Duodenal mucosa (tissue), 2 donors: ENCODE results near the gene SLC66A2.
"Not testable (repeated sequence)": the region's sequence is repeated elsewhere in the genome, so short reads cannot be mapped to it uniquely, and the experiment has no call there.

Experiments used
- H3K27ac ChIP-seq: one replicate; pipeline ENCODE4 v1.7.0; 2013; ENCODE audit warnings: low read depth, low read length
- H3K27me3 ChIP-seq, 2 donors: one replicate each; pipeline ENCODE4 v1.7.0; 2013; ENCODE audit warnings: low read length in 2 of 2, control low read depth in 1 of 2; ENCODE audit not compliant: insufficient read depth in 2 of 2, control insufficient read depth in 1 of 2
- H3K36me3 ChIP-seq, 2 donors: one replicate each; pipeline ENCODE4 v1.7.0; 2013; ENCODE audit warnings: low read length in 2 of 2, control low read depth in 1 of 2; ENCODE audit not compliant: insufficient read depth in 2 of 2, control insufficient read depth in 1 of 2
- H3K4me1 ChIP-seq, 2 donors: one replicate each; pipeline ENCODE4 v1.7.0; 2013; ENCODE audit warnings: low read length in 2 of 2, control low read depth in 1 of 2; ENCODE audit not compliant: insufficient read depth in 2 of 2, control insufficient read depth in 1 of 2
- H3K4me3 ChIP-seq, 2 donors: one replicate each; pipeline ENCODE4 v1.7.0; 2013; ENCODE audit warnings: low read length in 2 of 2, low read depth in 1 of 2
- H3K9ac ChIP-seq, 2 donors: one replicate each; pipeline ENCODE4 v1.7.0; 2013; ENCODE audit warnings: low read length in 2 of 2, low read depth in 1 of 2
- H3K9me3 ChIP-seq, 2 donors: one replicate each; pipeline ENCODE4 v1.7.0; 2013; ENCODE audit warnings: low read length in 2 of 2, control low read depth in 1 of 2; ENCODE audit not compliant: control insufficient read depth in 1 of 2

Gene SLC66A2

DNA sequence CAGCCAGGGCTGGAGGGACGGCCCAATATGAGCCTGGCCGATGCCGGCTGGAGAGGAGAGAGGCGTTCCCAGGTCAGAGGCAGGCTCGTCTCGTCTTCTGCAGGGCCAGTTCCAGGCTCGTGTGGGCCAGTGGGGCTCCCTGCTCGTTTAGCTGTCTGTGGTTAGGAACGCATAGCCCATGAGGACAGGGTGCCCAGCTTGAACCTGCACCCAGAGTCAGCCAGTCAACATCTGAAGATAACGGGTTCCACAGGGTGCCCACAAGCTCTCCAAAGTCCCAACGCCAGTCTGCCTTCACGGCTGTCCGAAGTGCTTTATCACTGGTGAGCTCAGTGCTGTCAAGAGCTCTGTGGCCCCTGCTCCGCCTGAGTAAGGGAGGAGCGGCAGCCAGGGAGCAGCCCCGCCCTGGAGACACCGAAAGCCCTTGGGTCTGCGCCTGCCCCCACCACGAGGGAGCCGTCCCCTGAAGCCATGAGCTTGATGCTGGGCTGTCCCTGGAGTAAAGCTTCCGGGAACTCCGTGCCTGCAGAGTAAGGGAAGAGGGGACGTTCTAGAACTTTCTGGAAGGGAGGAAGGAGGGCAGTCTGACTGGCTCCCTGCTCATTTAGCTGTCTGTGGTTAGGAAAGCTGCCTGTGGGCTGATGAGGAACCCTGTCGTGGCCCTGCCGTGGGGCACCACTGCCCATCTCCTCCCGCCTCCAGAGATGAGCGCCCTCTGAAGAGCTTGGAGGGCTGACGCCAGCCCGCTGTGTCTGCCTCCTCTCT lies 10.3 kb upstream of the SLC66A2 start:
- H3K27ac ChIP-seq, result no peak overlapping the region
- H3K9ac ChIP-seq, result no peak overlapping the region
- H3K4me1 ChIP-seq, result peaks cover 24 to 36% of the 10 kb centered on the region in 2 donors
- no peaks in the 10 kb centered on the region for H3K27me3 ChIP-seq
- no peaks in the 10 kb centered on the region for H3K9me3 ChIP-seq
- H3K4me3 ChIP-seq, result no peak overlapping the region
- no peaks in the 10 kb centered on the region for H3K36me3 ChIP-seq

DNA sequence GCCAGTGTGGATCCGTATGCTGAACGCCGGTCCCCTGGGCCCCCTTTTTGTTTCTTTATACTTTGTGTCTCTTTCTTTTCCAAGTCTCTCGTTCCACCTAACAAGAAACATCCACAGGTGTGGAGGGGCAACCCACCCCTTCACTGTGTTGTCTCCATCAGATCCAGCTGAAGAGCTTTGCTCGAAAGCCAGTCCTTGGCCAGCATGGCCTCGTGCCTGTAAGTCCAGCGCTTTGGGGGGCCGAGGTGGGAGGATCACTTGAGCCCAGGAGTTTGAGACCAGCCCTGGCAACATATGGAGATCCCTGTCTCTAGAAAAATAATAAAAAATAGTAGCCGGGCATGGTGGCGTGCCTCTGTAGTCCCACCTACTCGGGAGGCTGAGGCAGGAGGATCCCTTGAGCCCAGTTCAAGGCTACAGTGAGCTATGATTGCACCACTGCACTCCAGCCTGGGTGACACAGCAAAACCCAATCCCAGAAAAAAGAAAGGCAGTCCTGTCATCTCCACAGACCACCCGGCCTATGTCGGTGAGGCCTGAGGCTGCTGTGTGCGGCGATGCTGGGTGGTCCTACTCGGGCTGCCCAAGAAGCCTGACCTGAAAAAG lies 9.6 kb upstream of the SLC66A2 start:
- Histone ChIP-seq H3K4me3 (no peak overlapping the region), H3K36me3 (no peaks in the 10 kb centered on the region), H3K9me3 (no peaks in the 10 kb centered on the region), H3K27ac (no peak overlapping the region), H3K27me3 (no peaks in the 10 kb centered on the region), H3K9ac (no peak overlapping the region), H3K4me1 (peaks cover 24 to 36% of the 10 kb centered on the region in 2 donors)

DNA sequence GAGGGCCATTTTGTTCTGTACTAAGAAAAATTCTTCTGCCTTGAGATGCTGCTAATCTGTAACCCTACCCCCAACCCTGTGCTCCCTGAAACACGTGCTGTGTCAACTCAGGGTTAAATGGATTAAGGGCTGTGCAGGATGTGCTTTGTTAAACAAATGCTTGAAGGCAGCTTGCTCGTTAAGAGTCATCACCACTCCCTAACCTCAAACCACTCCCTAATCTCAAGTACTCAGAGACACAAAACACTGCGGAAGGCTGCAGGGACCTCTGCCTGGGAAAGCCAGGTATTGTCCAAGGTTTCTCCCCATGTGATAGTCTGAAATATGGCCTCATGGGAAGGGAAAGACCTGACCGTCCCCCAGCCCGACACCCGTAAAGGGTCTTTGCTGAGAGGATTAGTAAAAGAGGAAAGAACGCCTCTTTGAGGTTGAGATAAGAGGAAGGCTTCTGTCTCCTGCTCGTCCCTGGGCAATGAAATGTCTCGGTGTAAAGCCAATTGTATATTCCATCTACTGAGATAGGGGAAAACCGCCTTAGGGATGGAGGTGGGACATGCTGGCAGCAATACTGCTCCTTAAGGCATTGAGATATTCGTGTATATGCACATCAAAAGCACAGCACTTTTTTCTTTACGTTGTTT lies 8.8 kb upstream of the SLC66A2 start:
- H3K4me1 ChIP-seq, result peaks cover 20 to 32% of the 10 kb centered on the region in 2 donors
- not testable (repeated sequence) for H3K27ac ChIP-seq, H3K4me3 ChIP-seq

DNA sequence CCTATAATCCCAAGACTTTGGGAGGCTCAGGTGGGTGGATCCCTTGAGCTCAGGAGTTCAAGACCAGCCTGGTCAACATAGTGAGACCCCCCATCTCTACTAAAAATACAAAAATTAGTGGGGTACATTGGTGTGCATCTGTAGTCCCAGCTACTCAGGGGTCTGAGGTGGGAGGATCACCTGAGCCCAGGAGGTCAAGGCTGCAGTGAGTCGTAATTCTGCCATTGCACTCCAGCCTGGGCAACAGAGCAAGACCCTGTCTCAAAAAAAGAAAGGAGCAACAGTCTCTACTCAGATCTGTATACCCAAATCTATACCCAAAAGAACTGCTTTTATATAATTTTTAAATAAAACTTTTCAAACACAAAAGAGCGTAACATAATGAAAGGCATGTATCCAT lies 7.5 kb upstream of the SLC66A2 start:
- Histone ChIP-seq H3K9ac (no peak overlapping the region), H3K4me1 (peaks cover 28 to 37% of the 10 kb centered on the region in 2 donors), H3K9me3 (no peaks in the 10 kb centered on the region), H3K36me3 (no peaks in the 10 kb centered on the region), H3K27ac (no peak overlapping the region), H3K27me3 (no peaks in the 10 kb centered on the region), H3K4me3 (no peak overlapping the region)

More for the DNA sequence above, 8.8 kb upstream of the SLC66A2 start:
- not testable (repeated sequence) for H3K9ac ChIP-seq, H3K36me3 ChIP-seq, H3K9me3 ChIP-seq, H3K27me3 ChIP-seq

DNA sequence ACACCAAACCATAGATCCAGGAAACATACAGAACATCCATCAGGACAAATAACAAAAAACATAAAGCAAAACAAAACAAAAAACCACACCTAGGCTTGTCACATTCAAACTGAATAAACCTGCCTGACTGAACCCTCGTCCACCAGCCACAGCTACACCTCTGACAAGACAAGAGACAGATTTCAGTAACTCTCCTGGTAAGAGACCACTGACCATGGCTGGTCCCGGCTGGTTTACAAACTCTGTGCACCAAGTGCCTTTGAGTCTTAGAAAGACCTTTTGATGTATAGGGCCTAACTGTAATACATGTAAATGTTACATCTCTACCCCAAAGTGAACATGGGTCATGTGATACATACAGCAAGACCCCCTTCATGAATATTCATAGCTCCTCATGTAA lies 4.8 kb upstream of the SLC66A2 start:
- Histone ChIP-seq H3K4me1 (peaks cover 26 to 28% of the 10 kb centered on the region in 2 donors), H3K36me3 (no peaks in the 10 kb centered on the region), H3K9me3 (no peaks in the 10 kb centered on the region), H3K9ac (no peak overlapping the region), H3K4me3 (no peak overlapping the region), H3K27ac (no peak overlapping the region), H3K27me3 (no peaks in the 10 kb centered on the region)

DNA sequence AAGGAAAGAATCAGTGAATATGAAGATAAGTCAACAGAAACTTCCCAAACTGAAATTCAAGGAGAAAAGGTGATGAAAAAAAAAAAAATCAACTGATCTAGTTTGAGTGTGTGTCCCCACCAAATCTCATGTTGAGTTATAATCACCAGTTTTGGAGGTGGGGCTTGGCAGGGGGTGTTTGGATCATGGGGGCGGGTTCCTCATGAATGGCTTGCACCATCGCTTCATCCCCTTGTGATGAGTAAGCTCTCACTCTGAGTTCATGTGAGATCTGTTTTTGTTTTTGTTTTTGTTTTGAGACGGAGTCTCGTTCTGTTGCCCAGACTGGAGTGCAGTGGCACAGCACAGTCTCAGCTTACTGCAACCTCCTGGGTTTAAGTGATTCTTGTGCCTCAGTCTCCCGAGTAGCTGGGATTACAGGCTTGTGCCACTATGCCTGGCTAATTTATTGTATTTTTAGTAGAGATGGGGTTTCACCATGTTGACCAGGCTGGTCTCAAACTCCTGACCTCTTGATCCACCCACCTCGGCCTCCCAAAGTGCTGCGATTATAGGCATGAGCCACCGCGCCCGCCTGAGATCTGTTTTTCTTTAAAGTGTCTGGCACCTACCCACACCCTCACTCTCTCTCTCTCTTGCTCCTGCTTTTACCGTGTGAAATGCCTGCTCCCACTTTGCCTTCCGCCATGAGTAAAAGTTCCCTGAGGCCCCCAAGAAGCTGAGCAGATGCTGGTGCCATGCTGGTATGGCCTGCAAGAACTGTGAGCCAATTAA lies 4.0 kb upstream of the SLC66A2 start:
- no peaks in the 10 kb centered on the region for H3K36me3 ChIP-seq
- H3K9ac ChIP-seq, result no peak overlapping the region
- no peaks in the 10 kb centered on the region for H3K27me3 ChIP-seq
- no peaks in the 10 kb centered on the region for H3K9me3 ChIP-seq
- peaks cover 24 to 27% of the 10 kb centered on the region in 2 donors for H3K4me1 ChIP-seq
- H3K27ac ChIP-seq, result no peak overlapping the region
- no peak overlapping the region for H3K4me3 ChIP-seq

DNA sequence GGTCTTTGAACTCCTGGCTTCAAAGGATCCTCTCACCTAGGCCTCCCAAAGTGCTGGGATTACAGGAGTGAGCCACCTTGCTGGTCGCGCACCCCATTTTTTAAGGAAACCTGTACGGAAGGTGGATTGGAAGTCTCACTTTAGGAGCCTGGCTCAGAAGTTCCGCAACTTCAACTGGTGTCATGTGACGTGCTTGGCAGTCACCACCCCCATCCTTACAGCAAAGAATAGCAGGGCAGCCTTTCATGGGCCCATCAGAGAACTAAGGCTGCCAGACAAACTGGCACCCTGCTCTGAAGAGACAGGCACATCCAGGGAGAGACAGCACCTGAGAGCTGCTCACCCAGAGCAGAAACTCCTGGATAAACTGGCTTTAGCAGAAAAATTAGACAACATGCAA lies 3.3 kb upstream of the SLC66A2 start:
- H3K27ac ChIP-seq, result no peak overlapping the region
- H3K4me1 ChIP-seq, result peaks cover 24 to 28% of the 10 kb centered on the region in 2 donors
- no peaks in the 10 kb centered on the region for H3K27me3 ChIP-seq
- H3K9ac ChIP-seq, result no peak overlapping the region
- H3K9me3 ChIP-seq, result no peaks in the 10 kb centered on the region
- H3K36me3 ChIP-seq, result no peaks in the 10 kb centered on the region
- peak overlapping the region in 1 of 2 donors; percentile 9 for H3K4me3 ChIP-seq

DNA sequence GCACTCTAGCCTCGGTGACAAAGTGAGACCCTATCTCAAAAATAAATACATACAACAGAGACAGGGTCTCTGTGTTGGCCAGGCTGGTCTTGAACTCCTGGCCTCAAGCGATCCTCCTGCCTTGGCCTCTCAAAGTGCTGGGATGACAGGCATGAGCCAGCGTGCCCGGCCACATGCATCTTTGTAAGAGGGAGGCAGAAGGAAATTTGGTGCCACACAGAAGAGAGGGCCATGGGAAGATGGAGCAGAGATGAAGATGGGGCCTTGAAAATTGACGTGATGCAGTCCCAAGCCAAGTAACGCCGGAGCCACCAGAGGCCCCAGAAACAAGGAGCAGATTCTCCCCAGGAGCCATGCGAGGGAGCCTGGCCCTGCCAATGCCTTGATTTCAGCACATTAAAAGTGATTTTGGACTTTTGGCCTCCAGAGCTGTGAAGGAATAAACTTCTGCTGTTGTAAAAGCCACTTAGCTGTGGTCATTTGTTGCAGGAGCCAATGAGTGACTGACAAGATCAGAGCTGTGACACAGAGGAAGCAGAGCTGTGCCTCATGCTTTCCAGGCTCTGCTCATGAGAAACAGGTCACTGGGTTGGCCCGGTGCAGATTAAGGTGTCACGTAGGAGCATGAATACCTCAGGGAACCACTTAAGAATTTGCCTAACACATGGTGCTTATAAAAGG lies 2.7 kb upstream of the SLC66A2 start:
- H3K4me3 ChIP-seq, result no peak overlapping the region
- H3K27ac ChIP-seq, result no peak overlapping the region
- no peaks in the 10 kb centered on the region for H3K36me3 ChIP-seq
- no peaks in the 10 kb centered on the region for H3K9me3 ChIP-seq
- H3K27me3 ChIP-seq, result no peaks in the 10 kb centered on the region
- H3K4me1 ChIP-seq, result peaks cover 22 to 24% of the 10 kb centered on the region in 2 donors
- H3K9ac ChIP-seq, result no peak overlapping the region

DNA sequence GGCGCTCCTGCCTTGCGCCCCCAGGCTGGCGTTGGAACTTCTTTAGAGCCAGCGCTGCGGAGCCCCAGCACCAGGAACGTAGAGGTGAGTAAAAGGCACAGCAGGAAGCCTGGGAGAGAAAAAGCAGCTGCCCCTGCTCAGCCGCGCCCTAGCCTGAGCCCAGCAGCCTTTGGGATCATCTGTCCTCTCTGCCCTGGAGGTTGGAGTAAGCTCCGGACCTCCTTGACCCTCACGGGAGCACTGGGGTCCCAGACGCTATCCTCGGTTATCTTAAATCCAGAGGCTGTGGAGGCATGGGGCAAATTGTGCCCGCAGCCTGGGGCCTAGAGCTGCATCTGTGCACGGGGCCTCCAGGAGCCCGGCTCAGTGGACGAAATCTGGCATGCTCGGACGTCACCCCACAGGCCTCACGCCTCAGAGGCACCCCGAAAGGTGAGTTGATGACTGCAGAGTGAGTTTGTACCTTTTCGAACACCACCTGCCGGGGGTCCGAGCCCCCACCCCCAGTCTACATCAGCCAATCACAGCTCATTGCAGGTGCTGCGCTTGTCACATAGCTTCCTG lies 1.6 kb upstream of the SLC66A2 start:
- H3K4me3 ChIP-seq, result no peak overlapping the region
- H3K9me3 ChIP-seq, result no peaks in the 10 kb centered on the region
- H3K27me3 ChIP-seq, result no peaks in the 10 kb centered on the region
- no peaks in the 10 kb centered on the region for H3K36me3 ChIP-seq
- no peak overlapping the region for H3K27ac ChIP-seq
- H3K4me1 ChIP-seq, result peaks cover 22 to 30% of the 10 kb centered on the region in 2 donors
- no peak overlapping the region for H3K9ac ChIP-seq
